Thoracic aorta (tissue), 2 donors: ENCODE data around the gene LTF. TPM values are rescaled to one million over a fixed set of nuclear protein-coding genes. Genes with fewer than 3 reads are reported as not detected.

ENCODE experiments used
- ATAC-seq: fragments of 150-250 bp; one replicate; pipeline ENCODE4 v1.8.0; 2017; ENCODE audit warnings: low read depth; ENCODE audit not compliant: insufficient number of reproducible peaks, low FRiP score
- DNase-seq: peaks from one replicate; pipeline ENCODE4 v3.0.0-alpha.2; 2020; ENCODE audit warnings: low spot score
- H3K27ac ChIP-seq, 2 donors: fragments of 200-600 bp; sonication (generic); 1 replicate in 1 of 2; 2 replicates in 1 of 2; pipeline ENCODE4 v1.5.1; 2016; ENCODE audit warnings: mild to moderate bottlenecking in 2 of 2, moderate library complexity in 2 of 2
- H3K27me3 ChIP-seq: fragments of 200-600 bp; sonication (generic); replicated peaks from 2 replicates; pipeline ENCODE4 v1.6.0; 2016; ENCODE audit warnings: mild to moderate bottlenecking; ENCODE audit not compliant: insufficient read depth
- H3K36me3 ChIP-seq: fragments of 200-600 bp; sonication (generic); one replicate; pipeline ENCODE4 v1.5.1; 2016
- H3K4me1 ChIP-seq, 2 donors: fragments of 200-600 bp; sonication (generic); 1 replicate in 1 of 2; 2 replicates in 1 of 2; pipeline versions ENCODE4 v1.5.1 to v1.6.0; 2016; ENCODE audit warnings: low read depth in 2 of 2, mild to moderate bottlenecking in 1 of 2; ENCODE audit not compliant: control insufficient read depth in 1 of 2
- H3K4me3 ChIP-seq: fragments of 200-600 bp; sonication (generic); 2 replicates; pipeline ENCODE4 v1.5.1; 2016; ENCODE audit warnings: mild to moderate bottlenecking
- H3K9me3 ChIP-seq: fragments of 200-600 bp; sonication (generic); 2 replicates; pipeline ENCODE4 v1.5.1; 2016
- CTCF ChIP-seq: fragments of 200-600 bp; sonication (generic); IDR thresholded peaks from one replicate; pipeline ENCODE4 v1.5.1; 2019; ENCODE audit warnings: antibody characterized with exemption
- total RNA-seq, 2 donors: library from RNA; depleted of rRNA; stranded (reverse); fragments of >200 nt; gene quantifications; one replicate each; pipeline versions ENCODE4 v1.1.0 to v1.2.3, GENCODE V29; 2016

The LTF gene
- total RNA-seq, 2 donors from 2014 or later: 0.28 to 3.0 TPM

GRCh38 chr3:46454209-46454595 is 10.5 kb downstream of the LTF start:
- Histone ChIP-seq H3K9me3 (no peaks in the 10 kb centered on the region), H3K27ac (no peak overlapping the region), H3K36me3 (no peaks in the 10 kb centered on the region), H3K27me3 (no peaks in the 10 kb centered on the region), H3K4me1 (no peaks in the 10 kb centered on the region), H3K4me3 (no peak overlapping the region)
- DNase-seq (no peak), ATAC-seq (no peak)
- TF ChIP-seq CTCF: no peak

- no peak overlapping the region for H3K27ac ChIP-seq
- H3K4me1 ChIP-seq: no peaks in the 10 kb centered on the region
- DNase-seq: no peak
- ATAC-seq: no peak
- H3K9me3 ChIP-seq: no peaks in the 10 kb centered on the region
- H3K27me3 ChIP-seq: no peaks in the 10 kb centered on the region
- no peak overlapping the region for H3K4me3 ChIP-seq
- no peaks in the 10 kb centered on the region for H3K36me3 ChIP-seq
- no peak for TF ChIP-seq CTCF
Observed at GRCh38 chr3:46453526-46454208, 11.0 kb downstream of the LTF start.

GRCh38 chr3:46449755-46450552 is 14.8 kb downstream of the LTF start:
- no peak for ATAC-seq
- no peaks in the 10 kb centered on the region for H3K36me3 ChIP-seq
- no peak for TF ChIP-seq CTCF

GRCh38 chr3:46448721-46449120 is 16.0 kb downstream of the LTF start:
- H3K9me3 ChIP-seq: no peaks in the 10 kb centered on the region
- no peaks in the 10 kb centered on the region for H3K36me3 ChIP-seq
- DNase-seq (no peak), ATAC-seq (no peak)
- no peak for TF ChIP-seq CTCF
- no peaks in the 10 kb centered on the region for H3K4me1 ChIP-seq
- no peaks in the 10 kb centered on the region for H3K27me3 ChIP-seq
- no peak overlapping the region for H3K27ac ChIP-seq
- H3K4me3 ChIP-seq: no peak overlapping the region

More at GRCh38 chr3:46449755-46450552, 14.8 kb downstream of the LTF start:
- Histone ChIP-seq H3K27ac (no peak overlapping the region), H3K27me3 (no peaks in the 10 kb centered on the region), H3K4me3 (no peak overlapping the region), H3K4me1 (no peaks in the 10 kb centered on the region), H3K9me3 (no peaks in the 10 kb centered on the region)
- no peak for DNase-seq

GRCh38 chr3:46447228-46447985 is 17.3 kb downstream of the LTF start:
- DNase-seq: no peak
- TF ChIP-seq CTCF: no peak
- no peaks in the 10 kb centered on the region for H3K9me3 ChIP-seq
- no peaks in the 10 kb centered on the region for H3K4me1 ChIP-seq
- H3K27me3 ChIP-seq: no peaks in the 10 kb centered on the region
- no peak overlapping the region for H3K4me3 ChIP-seq
- H3K36me3 ChIP-seq: no peaks in the 10 kb centered on the region
- no peak overlapping the region for H3K27ac ChIP-seq
- ATAC-seq: no peak
